GM21526 (cell line): ENCODE measurements around the gene SCLY.
"Not testable (repeated sequence)": the region's sequence is repeated elsewhere in the genome, so short reads cannot be mapped to it uniquely, and the experiment has no call there.

Experiments
- ATAC-seq: cut with Tn5 transposase; IDR thresholded peaks from one replicate; pipeline ENCODE4 v1.9.1; 2021; ENCODE audit warnings: moderate library complexity; ENCODE audit not compliant: unreplicated experiment, low FRiP score

Gene SCLY

GRCh38 chr2:238060542-238061314 is at the start of gene SCLY:
TSS of gene SCLY (plus strand) at chr2:238061001. CDS start at chr2:238061055, 54 bp downstream.
- ATAC-seq = peak; percentile 97

GRCh38 chr2:238013806-238014205 is 47.0 kb upstream of the SCLY start:
- ATAC-seq = no peak

- no peak for ATAC-seq
Measured at GRCh38 chr2:238015705-238016104, 45.1 kb upstream of the SCLY start.

- ATAC-seq = no peak
Measured at GRCh38 chr2:238016526-238016925, 44.3 kb upstream of the SCLY start.

- no peak for ATAC-seq
Measured at GRCh38 chr2:238019962-238020361, 40.8 kb upstream of the SCLY start.

GRCh38 chr2:238020816-238021215 is 40.0 kb upstream of the SCLY start:
- no peak for ATAC-seq

GRCh38 chr2:238021327-238021726 is 39.5 kb upstream of the SCLY start:
- no peak for ATAC-seq

- no peak for ATAC-seq
Measured at GRCh38 chr2:238022594-238023157, 38.1 kb upstream of the SCLY start.

- no peak for ATAC-seq
Measured at GRCh38 chr2:238023608-238024007, 37.2 kb upstream of the SCLY start.

- ATAC-seq = no peak
Measured at GRCh38 chr2:238024986-238025385, 35.8 kb upstream of the SCLY start.

- no peak for ATAC-seq
Measured at GRCh38 chr2:238025741-238026360, 35.0 kb upstream of the SCLY start.

GRCh38 chr2:238027058-238027457 is 33.7 kb upstream of the SCLY start:
- no peak for ATAC-seq

GRCh38 chr2:238027591-238028415 is 33.0 kb upstream of the SCLY start:
- no peak for ATAC-seq

GRCh38 chr2:238029853-238030252 is 30.9 kb upstream of the SCLY start:
- no peak for ATAC-seq

- no peak for ATAC-seq
Measured at GRCh38 chr2:238030422-238031155, 30.2 kb upstream of the SCLY start.

- no peak for ATAC-seq
Measured at GRCh38 chr2:238031751-238032150, 29.1 kb upstream of the SCLY start.

GRCh38 chr2:238032755-238033337 is 28.0 kb upstream of the SCLY start:
- no peak for ATAC-seq

- not testable (repeated sequence) for ATAC-seq
Measured at GRCh38 chr2:238033991-238034390, 26.8 kb upstream of the SCLY start.

- no peak for ATAC-seq
Measured at GRCh38 chr2:238038203-238038602, 22.6 kb upstream of the SCLY start.

- ATAC-seq = no peak
Measured at GRCh38 chr2:238039151-238039550, 21.6 kb upstream of the SCLY start.
